GM23338 (cell line): ENCODE measurements around the gene GRIK1. TPM values are rescaled to one million over a fixed set of nuclear protein-coding genes. Genes with fewer than 3 reads are reported as not detected.

Source experiments
- ATAC-seq: fragments of 200-7000 bp; cut with Tn5 transposase; 3 replicates; pipeline ENCODE4 v1.9.1; 2020
- DNase-seq: peaks from one replicate; pipeline ENCODE4 v3.0.0-alpha.2; 2015; ENCODE audit warnings: low spot score
- H2AFZ ChIP-seq: fragments of 200-600 bp; sonication (generic); 2 replicates; pipeline ENCODE4 v1.8.0; 2016; ENCODE audit warnings: antibody characterized with exemption, mild to moderate bottlenecking, moderate library complexity
- H3F3A ChIP-seq: fragments of 200-600 bp; sonication (generic); replicated peaks from 2 replicates; pipeline ENCODE4 v1.8.0; 2017; ENCODE audit warnings: antibody characterized with exemption, mixed run types, low read depth
- H3K27ac ChIP-seq: fragments of 200-600 bp; sonication (generic); 2 replicates; pipeline ENCODE4 v1.6.1; 2016; ENCODE audit warnings: low read depth
- H3K27me3 ChIP-seq: fragments of 200-600 bp; sonication (generic); 2 replicates; pipeline ENCODE4 v1.8.0; 2016; ENCODE audit warnings: mild to moderate bottlenecking, mixed run types, moderate library complexity; ENCODE audit not compliant: insufficient read depth
- H3K36me3 ChIP-seq: fragments of 200-600 bp; sonication (generic); 2 replicates; pipeline ENCODE4 v1.8.0; 2016; ENCODE audit warnings: mild to moderate bottlenecking; ENCODE audit not compliant: insufficient read depth
- H3K4me1 ChIP-seq: fragments of 200-600 bp; sonication (generic); 2 replicates; pipeline ENCODE4 v1.8.0; 2016; ENCODE audit warnings: mild to moderate bottlenecking, moderate library complexity; ENCODE audit not compliant: insufficient read depth
- H3K4me2 ChIP-seq: fragments of 200-600 bp; sonication (generic); 2 replicates; pipeline ENCODE4 v1.7.1; 2017; ENCODE audit warnings: mixed run types
- H3K4me3 ChIP-seq: fragments of 200-600 bp; sonication (generic); 2 replicates; pipeline ENCODE4 v1.6.1; 2016; ENCODE audit warnings: mixed run types
- H3K79me2 ChIP-seq: fragments of 200-600 bp; sonication (generic); replicated peaks from 2 replicates; pipeline ENCODE4 v1.8.0; 2017; ENCODE audit warnings: mild to moderate bottlenecking; ENCODE audit not compliant: insufficient read depth
- H3K9me2 ChIP-seq: fragments of 200-600 bp; sonication (generic); 2 replicates; pipeline ENCODE4 v1.8.0; 2017; ENCODE audit not compliant: insufficient read depth
- H4K20me1 ChIP-seq: fragments of 200-600 bp; sonication (generic); replicated peaks from 2 replicates; pipeline ENCODE4 v1.8.0; 2017; ENCODE audit warnings: mild to moderate bottlenecking; ENCODE audit not compliant: insufficient read depth
- H3K27ac Mint-ChIP-seq: 2 replicates; pipeline ENCODE4 v1.8.0; 2020; ENCODE audit warnings: inconsistent platforms, mild to moderate bottlenecking, moderate library complexity, mixed read lengths
- H3K27me3 Mint-ChIP-seq: 3 replicates; pipeline ENCODE4 v1.8.0; 2022; ENCODE audit warnings: low read depth, mild to moderate bottlenecking, moderate library complexity, mixed read lengths, inconsistent platforms; ENCODE audit not compliant: insufficient read depth, poor library complexity
- H3K36me3 Mint-ChIP-seq: 3 replicates; pipeline ENCODE4 v1.8.0; 2021; ENCODE audit warnings: low read depth, mild to moderate bottlenecking, inconsistent platforms, moderate library complexity, mixed read lengths
- H3K4me1 Mint-ChIP-seq: 3 replicates; pipeline ENCODE4 v1.8.0; 2020; ENCODE audit warnings: mild to moderate bottlenecking, inconsistent platforms, mixed read lengths
- H3K4me3 Mint-ChIP-seq: 3 replicates; pipeline ENCODE4 v1.8.0; 2021; ENCODE audit warnings: moderate library complexity, mild to moderate bottlenecking, inconsistent platforms, mixed read lengths
- H3K9me3 Mint-ChIP-seq: 3 replicates; pipeline ENCODE4 v1.8.0; 2020; ENCODE audit warnings: moderate library complexity, mild to moderate bottlenecking, inconsistent platforms, mixed read lengths
- EZH2 ChIP-seq: fragments of 200-600 bp; sonication (generic); IDR thresholded peaks from one replicate; pipeline ENCODE4 v1.8.0; 2017; ENCODE audit warnings: antibody characterized with exemption, mild to moderate bottlenecking, low read depth; ENCODE audit not compliant: unreplicated experiment
- EZH2phosphoT487 ChIP-seq: fragments of 200-600 bp; sonication (generic); IDR thresholded peaks from one replicate; pipeline ENCODE4 v1.8.1; 2018; ENCODE audit warnings: antibody characterized with exemption; ENCODE audit not compliant: unreplicated experiment
- POLR2AphosphoS5 ChIP-seq: IDR thresholded peaks from 2 replicates; pipeline ENCODE4 v1.6.1; 2016; ENCODE audit warnings: antibody characterized with exemption, low read depth
- ZNF114 ChIP-seq: fragments of 250-450 bp; sonication (Bioruptor Pico); IDR thresholded peaks from 2 replicates; pipeline ENCODE4 v1.5.0; 2020; ENCODE audit warnings: mild to moderate bottlenecking, moderate library complexity
- ZNF331 ChIP-seq: fragments of 250-450 bp; sonication (Bioruptor Pico); IDR thresholded peaks from 2 replicates; pipeline ENCODE4 v1.5.0; 2020; ENCODE audit warnings: low read depth, mild to moderate bottlenecking, moderate library complexity
- polyA plus RNA-seq: library from polyadenylated mRNA; unstranded; fragments of >200 nt; fragmentation: Nextera tagmentation; extraction: Ambion mirVana; gene quantifications from 2 replicates; pipeline ENCODE4 v1.2.1, GENCODE V29; 2016
- total RNA-seq: library from RNA; depleted of rRNA; stranded (reverse); fragments of >200 nt; shearing (Covaris generic); gene quantifications from 2 replicates; pipeline ENCODE4 v1.2.3, GENCODE V29; 2014
- TF ChIP-seq, protein P1 (sequence below): IDR thresholded peaks from 2 replicates; pipeline ENCODE4 v1.6.1; 2016; ENCODE audit warnings: antibody characterized with exemption
- TF ChIP-seq, protein P2 (sequence below), 2 experiments: fragments of 200-600 bp in 1 of 2; sonication (generic) in 1 of 2; conservative IDR thresholded peaks; 2 replicates each; pipeline versions ENCODE4 v1.5.1 to v1.6.1; 2016 to 2017; ENCODE audit warnings: antibody characterized with exemption in 2 of 2, low read depth in 2 of 2, mild to moderate bottlenecking in 2 of 2, moderate library complexity in 1 of 2

Gene GRIK1
- total and polyA plus RNA-seq, 2 experiments from 2014 or later = 0.18 to 0.42 TPM

DNA sequence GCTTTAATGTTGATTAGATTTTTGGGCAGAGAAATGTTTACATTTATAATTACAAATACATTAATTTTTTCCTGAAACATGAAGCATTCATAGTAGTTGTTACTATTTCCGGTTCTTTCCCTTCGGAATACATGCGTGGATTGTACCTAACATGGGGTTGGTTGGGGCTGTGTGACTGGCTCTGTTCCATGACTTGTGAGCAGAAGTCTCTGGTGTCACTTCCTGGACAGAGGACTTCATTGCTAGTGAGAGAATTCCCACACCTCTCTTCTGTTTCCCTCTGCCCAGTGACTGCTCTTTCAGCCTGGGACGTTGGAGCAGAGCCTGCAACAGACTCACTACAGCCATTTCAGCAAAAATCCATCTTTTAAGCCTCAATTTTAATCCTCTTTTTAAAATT lies 231.4 kb downstream of the GRIK1 start:
- H3K27me3 Mint-ChIP-seq = no peaks in the 10 kb centered on the region
- ATAC-seq = no peak

DNA sequence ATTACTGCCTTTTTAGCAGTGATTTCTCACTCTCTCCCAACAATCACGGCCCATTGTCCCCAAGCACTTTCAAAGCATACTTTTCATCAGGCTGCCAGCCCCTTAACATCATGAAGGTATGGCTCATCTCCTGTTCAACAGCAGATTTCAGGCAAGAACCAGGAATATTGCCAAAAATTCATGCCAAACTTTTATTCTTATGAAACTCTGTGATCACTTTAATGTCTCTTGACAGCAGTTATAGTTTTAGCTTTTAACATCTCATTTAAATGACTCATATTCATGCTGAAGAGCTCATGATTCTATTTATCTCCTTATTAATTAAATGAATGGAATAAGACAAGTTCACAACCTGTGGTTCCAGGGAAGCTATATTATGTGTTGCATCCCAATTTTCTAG lies 235.1 kb downstream of the GRIK1 start:
- peaks cover 5% of the 10 kb centered on the region; the same call in 1 of the 2 replicates for H3K9me2 ChIP-seq
- H3K27me3 Mint-ChIP-seq = peaks cover 2% of the 10 kb centered on the region
- no peaks in the 10 kb centered on the region for H3K79me2 ChIP-seq
- no peak overlapping the region for H3K4me3 Mint-ChIP-seq
- no peak overlapping the region for H2AFZ ChIP-seq
- no peak overlapping the region for H3K4me2 ChIP-seq
- no peaks in the 10 kb centered on the region for H3F3A ChIP-seq
- no peak overlapping the region for H3K4me3 ChIP-seq
- no peaks in the 10 kb centered on the region for H3K36me3 Mint-ChIP-seq
- H3K4me1 ChIP-seq = no peaks in the 10 kb centered on the region
- H3K27ac ChIP-seq = no peak overlapping the region
- no peak for DNase-seq
- H3K27me3 ChIP-seq = no peaks in the 10 kb centered on the region
- no peak for ATAC-seq
- no peaks in the 10 kb centered on the region for H4K20me1 ChIP-seq
- no peaks in the 10 kb centered on the region for H3K9me3 Mint-ChIP-seq
- no peaks in the 10 kb centered on the region for H3K36me3 ChIP-seq
- no peak for TF ChIP-seq ZNF114 (CRISPR knock-in tag)
- TF ChIP-seq ZNF331 (CRISPR knock-in tag) = no peak
- TF ChIP-seq EZH2 = no peak
- TF ChIP-seq, protein P1, sequence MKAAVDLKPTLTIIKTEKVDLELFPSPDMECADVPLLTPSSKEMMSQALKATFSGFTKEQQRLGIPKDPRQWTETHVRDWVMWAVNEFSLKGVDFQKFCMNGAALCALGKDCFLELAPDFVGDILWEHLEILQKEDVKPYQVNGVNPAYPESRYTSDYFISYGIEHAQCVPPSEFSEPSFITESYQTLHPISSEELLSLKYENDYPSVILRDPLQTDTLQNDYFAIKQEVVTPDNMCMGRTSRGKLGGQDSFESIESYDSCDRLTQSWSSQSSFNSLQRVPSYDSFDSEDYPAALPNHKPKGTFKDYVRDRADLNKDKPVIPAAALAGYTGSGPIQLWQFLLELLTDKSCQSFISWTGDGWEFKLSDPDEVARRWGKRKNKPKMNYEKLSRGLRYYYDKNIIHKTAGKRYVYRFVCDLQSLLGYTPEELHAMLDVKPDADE = no peak
- no peaks in the 10 kb centered on the region; the same call in 2 of the 3 replicates for H3K4me1 Mint-ChIP-seq
- no peak overlapping the region for H3K27ac Mint-ChIP-seq

More for the DNA sequence above, 231.4 kb downstream of the GRIK1 start:
- Histone ChIP-seq H2AFZ (no peak overlapping the region), H3K79me2 (no peaks in the 10 kb centered on the region), H3K4me3 (no peak overlapping the region), H3K4me2 (no peak overlapping the region), H3K27ac (no peak overlapping the region), H3F3A (no peaks in the 10 kb centered on the region), H3K36me3 (no peaks in the 10 kb centered on the region), H4K20me1 (no peaks in the 10 kb centered on the region), H3K27me3 (no peaks in the 10 kb centered on the region), H3K9me2 (no peaks in the 10 kb centered on the region; the same call in 1 of the 2 replicates), H3K4me1 (no peaks in the 10 kb centered on the region)
- H3K4me1 Mint-ChIP-seq = no peaks in the 10 kb centered on the region
- no peak overlapping the region for H3K4me3 Mint-ChIP-seq
- no peaks in the 10 kb centered on the region for H3K9me3 Mint-ChIP-seq
- no peak for TF ChIP-seq EZH2phosphoT487
- no peak overlapping the region for H3K27ac Mint-ChIP-seq
- no peaks in the 10 kb centered on the region for H3K36me3 Mint-ChIP-seq
- no peak for DNase-seq

DNA sequence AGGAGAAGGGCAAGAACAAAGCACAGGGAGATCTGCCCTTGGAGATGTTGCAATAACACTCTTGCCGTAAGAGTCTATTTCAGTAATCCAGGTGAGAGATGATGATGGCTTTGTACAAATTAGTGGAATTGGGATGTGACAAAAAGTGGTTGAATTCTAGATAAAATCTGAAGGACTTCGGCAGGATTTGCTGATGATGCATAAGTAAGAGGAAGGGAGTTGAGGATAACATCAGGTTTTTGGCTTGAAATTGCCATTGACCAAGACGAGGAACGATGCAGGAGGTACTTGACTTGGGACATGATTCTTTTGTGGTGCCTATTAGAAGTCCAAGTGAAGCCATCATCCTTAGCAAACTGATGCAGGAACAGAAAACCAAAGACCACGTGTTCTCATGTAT lies 238.1 kb downstream of the GRIK1 start:
- no peak overlapping the region for H3K4me3 ChIP-seq
- H3K9me2 ChIP-seq = peaks cover 12% of the 10 kb centered on the region; the same call in 1 of the 2 replicates
- DNase-seq = no peak
- H3K27ac Mint-ChIP-seq = no peak overlapping the region
- H3K4me1 Mint-ChIP-seq = no peaks in the 10 kb centered on the region; the same call in 2 of the 3 replicates
- H3K36me3 Mint-ChIP-seq = no peaks in the 10 kb centered on the region
- no peaks in the 10 kb centered on the region for H3K4me1 ChIP-seq
- no peak overlapping the region for H3K27ac ChIP-seq
- H3K4me2 ChIP-seq = no peak overlapping the region
- H4K20me1 ChIP-seq = no peaks in the 10 kb centered on the region
- no peaks in the 10 kb centered on the region for H3K79me2 ChIP-seq
- no peak overlapping the region for H3K4me3 Mint-ChIP-seq
- peaks cover 4% of the 10 kb centered on the region for H3K27me3 Mint-ChIP-seq
- no peaks in the 10 kb centered on the region for H3F3A ChIP-seq
- H3K27me3 ChIP-seq = no peaks in the 10 kb centered on the region
- H3K9me3 Mint-ChIP-seq = no peaks in the 10 kb centered on the region
- no peaks in the 10 kb centered on the region for H3K36me3 ChIP-seq
- no peak overlapping the region for H2AFZ ChIP-seq
- ATAC-seq = no peak
- TF ChIP-seq ZNF114 (CRISPR knock-in tag) = no peak
- TF ChIP-seq, protein P2, sequence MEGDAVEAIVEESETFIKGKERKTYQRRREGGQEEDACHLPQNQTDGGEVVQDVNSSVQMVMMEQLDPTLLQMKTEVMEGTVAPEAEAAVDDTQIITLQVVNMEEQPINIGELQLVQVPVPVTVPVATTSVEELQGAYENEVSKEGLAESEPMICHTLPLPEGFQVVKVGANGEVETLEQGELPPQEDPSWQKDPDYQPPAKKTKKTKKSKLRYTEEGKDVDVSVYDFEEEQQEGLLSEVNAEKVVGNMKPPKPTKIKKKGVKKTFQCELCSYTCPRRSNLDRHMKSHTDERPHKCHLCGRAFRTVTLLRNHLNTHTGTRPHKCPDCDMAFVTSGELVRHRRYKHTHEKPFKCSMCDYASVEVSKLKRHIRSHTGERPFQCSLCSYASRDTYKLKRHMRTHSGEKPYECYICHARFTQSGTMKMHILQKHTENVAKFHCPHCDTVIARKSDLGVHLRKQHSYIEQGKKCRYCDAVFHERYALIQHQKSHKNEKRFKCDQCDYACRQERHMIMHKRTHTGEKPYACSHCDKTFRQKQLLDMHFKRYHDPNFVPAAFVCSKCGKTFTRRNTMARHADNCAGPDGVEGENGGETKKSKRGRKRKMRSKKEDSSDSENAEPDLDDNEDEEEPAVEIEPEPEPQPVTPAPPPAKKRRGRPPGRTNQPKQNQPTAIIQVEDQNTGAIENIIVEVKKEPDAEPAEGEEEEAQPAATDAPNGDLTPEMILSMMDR (conservative IDR thresholded peaks at IDR 0.05; ENCODE audit: low read depth in 2 of 2) = no peak
- TF ChIP-seq POLR2AphosphoS5 = no peak
- TF ChIP-seq, protein P1 = no peak
- TF ChIP-seq ZNF331 (CRISPR knock-in tag) = no peak
